Measurements from ENCODE around the gene SOBP.

Gene SOBP

GRCh38 chr6:107624541-107624940 lies 134.6 kb downstream of the SOBP start:
- no peak for DNase-seq

GRCh38 chr6:107625264-107625663 lies 135.3 kb downstream of the SOBP start:
- DNase-seq, result no peak

GRCh38 chr6:107626645-107627044 lies 136.7 kb downstream of the SOBP start:
- DNase-seq, result no peak

GRCh38 chr6:107627969-107628368 lies 138.1 kb downstream of the SOBP start:
- DNase-seq, result no peak

- no peak for DNase-seq
Measured at GRCh38 chr6:107628878-107629277, 139.0 kb downstream of the SOBP start.

- DNase-seq, result no peak
Measured at GRCh38 chr6:107629548-107630129, 139.7 kb downstream of the SOBP start.

GRCh38 chr6:107630348-107630977 lies 140.5 kb downstream of the SOBP start:
- DNase-seq, result no peak

- DNase-seq, result no peak
Measured at GRCh38 chr6:107632381-107633136, 142.6 kb downstream of the SOBP start.

GRCh38 chr6:107633680-107634323 lies 143.9 kb downstream of the SOBP start:
- peak; percentile 76 for DNase-seq

- peak; percentile 51 for DNase-seq
Measured at GRCh38 chr6:107634324-107635056, 144.6 kb downstream of the SOBP start.

- no peak for DNase-seq
Measured at GRCh38 chr6:107635057-107635515, 145.2 kb downstream of the SOBP start.

- no peak for DNase-seq
Measured at GRCh38 chr6:107636486-107636885, 146.6 kb downstream of the SOBP start.

GRCh38 chr6:107637316-107638315 lies 147.7 kb downstream of the SOBP start:
- DNase-seq, result no peak

- no peak for DNase-seq
Measured at GRCh38 chr6:107638493-107638892, 148.6 kb downstream of the SOBP start.

- no peak for DNase-seq
Measured at GRCh38 chr6:107639511-107639910, 149.6 kb downstream of the SOBP start.

- no peak for DNase-seq
Measured at GRCh38 chr6:107641071-107641470, 151.2 kb downstream of the SOBP start.

GRCh38 chr6:107641500-107641941 lies 151.6 kb downstream of the SOBP start:
- peak; percentile 45 for DNase-seq

GRCh38 chr6:107642095-107642860 lies 152.4 kb downstream of the SOBP start:
- DNase-seq, result no peak

GRCh38 chr6:107642861-107643328 lies 153.0 kb downstream of the SOBP start:
- no peak for DNase-seq

- DNase-seq, result no peak
Measured at GRCh38 chr6:107644513-107644912, 154.6 kb downstream of the SOBP start.

Data from right hindlimb (tissue), 1 donor.